Lower lobe of right lung (tissue), 2 donors: Measurements from ENCODE around the gene DOP1A. TPM values are rescaled to one million over a fixed set of nuclear protein-coding genes. Genes with fewer than 3 reads are reported as not detected.

Experiments used
- ATAC-seq, 2 donors: fragments of 200-7000 bp; cut with Tn5 transposase; one replicate each; pipeline ENCODE4 v1.9.1; 2020 to 2022; ENCODE audit warnings: mild to moderate bottlenecking in 2 of 2, moderate library complexity in 2 of 2
- DNase-seq: peaks from one replicate; pipeline ENCODE4 v3.0.0-alpha.2; 2020
- H3K27ac ChIP-seq: fragments of 200-600 bp; one replicate; pipeline ENCODE4 v1.8.0; 2022
- H3K27me3 ChIP-seq: fragments of 200-600 bp; one replicate; pipeline ENCODE4 v1.8.0; 2022; ENCODE audit warnings: low read depth
- H3K36me3 ChIP-seq: fragments of 200-600 bp; one replicate; pipeline ENCODE4 v1.8.0; 2022; ENCODE audit warnings: mild to moderate bottlenecking
- H3K4me1 ChIP-seq: fragments of 200-600 bp; one replicate; pipeline ENCODE4 v1.8.0; 2022
- H3K4me3 ChIP-seq: fragments of 200-600 bp; one replicate; pipeline ENCODE4 v1.8.0; 2022; ENCODE audit warnings: mild to moderate bottlenecking
- H3K9me3 ChIP-seq: fragments of 200-600 bp; one replicate; pipeline ENCODE4 v1.8.0; 2022
- intact Hi-C: fragments of 100-400 bp; cut with DNase I; formaldehyde crosslinking; loops from one replicate; pipeline ENCODE4 v1.11.0; 2022
- long read RNA-seq: library from polyadenylated mRNA; unstranded; transcript quantifications from one replicate; pipeline ENCODE4 v2.0.0, GENCODE V29; 2021
- total RNA-seq: library from RNA; stranded (reverse); fragmentation: NEBNext Ultra II Directional; extraction: Animal tissue kit (Norgen Biotek cat#: 25700); gene quantifications from one replicate; pipeline ENCODE4 v1.2.1, GENCODE V29; 2021
- TF ChIP-seq, protein P1 (sequence below): fragments of 200-600 bp; IDR thresholded peaks from one replicate; pipeline ENCODE4 v1.8.0; 2022; ENCODE audit warnings: antibody characterized with exemption, mild to moderate bottlenecking
- donor health status: DM: no; HTN: yes; CAD: no; lungs with severe emphysema.

DOP1A gene, protein sequence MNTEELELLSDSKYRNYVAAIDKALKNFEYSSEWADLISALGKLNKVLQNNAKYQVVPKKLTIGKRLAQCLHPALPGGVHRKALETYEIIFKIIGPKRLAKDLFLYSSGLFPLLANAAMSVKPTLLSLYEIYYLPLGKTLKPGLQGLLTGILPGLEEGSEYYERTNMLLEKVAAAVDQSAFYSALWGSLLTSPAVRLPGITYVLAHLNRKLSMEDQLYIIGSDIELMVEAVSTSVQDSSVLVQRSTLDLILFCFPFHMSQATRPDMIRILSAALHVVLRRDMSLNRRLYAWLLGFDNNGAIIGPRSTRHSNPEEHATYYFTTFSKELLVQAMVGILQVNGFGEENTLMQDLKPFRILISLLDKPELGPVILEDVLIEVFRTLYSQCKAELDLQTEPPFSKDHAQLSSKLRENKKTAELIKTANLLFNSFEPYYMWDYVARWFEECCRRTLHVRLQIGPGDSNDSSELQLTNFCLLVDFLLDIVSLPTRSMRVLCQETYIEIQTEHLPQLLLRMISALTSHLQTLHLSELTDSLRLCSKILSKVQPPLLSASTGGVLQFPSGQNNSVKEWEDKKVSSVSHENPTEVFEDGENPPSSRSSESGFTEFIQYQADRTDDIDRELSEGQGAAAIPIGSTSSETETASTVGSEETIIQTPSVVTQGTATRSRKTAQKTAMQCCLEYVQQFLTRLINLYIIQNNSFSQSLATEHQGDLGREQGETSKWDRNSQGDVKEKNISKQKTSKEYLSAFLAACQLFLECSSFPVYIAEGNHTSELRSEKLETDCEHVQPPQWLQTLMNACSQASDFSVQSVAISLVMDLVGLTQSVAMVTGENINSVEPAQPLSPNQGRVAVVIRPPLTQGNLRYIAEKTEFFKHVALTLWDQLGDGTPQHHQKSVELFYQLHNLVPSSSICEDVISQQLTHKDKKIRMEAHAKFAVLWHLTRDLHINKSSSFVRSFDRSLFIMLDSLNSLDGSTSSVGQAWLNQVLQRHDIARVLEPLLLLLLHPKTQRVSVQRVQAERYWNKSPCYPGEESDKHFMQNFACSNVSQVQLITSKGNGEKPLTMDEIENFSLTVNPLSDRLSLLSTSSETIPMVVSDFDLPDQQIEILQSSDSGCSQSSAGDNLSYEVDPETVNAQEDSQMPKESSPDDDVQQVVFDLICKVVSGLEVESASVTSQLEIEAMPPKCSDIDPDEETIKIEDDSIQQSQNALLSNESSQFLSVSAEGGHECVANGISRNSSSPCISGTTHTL (N-terminal part only)
- total RNA-seq: 26.3 TPM
- long read RNA-seq, partial matches to known transcripts: 1 of 7 reads
- long read RNA-seq, other reads (novel, unspliced or antisense): 6 of 7 reads

- Histone ChIP-seq H3K4me1 (peaks cover 48% of the 10 kb centered on the region), H3K4me3 (peak within 1 kb of the TSS; percentile 93), H3K27me3 (no peaks in the 10 kb centered on the region), H3K27ac (peak within 1 kb of the TSS; percentile 91), H3K36me3 (no peaks in the 10 kb centered on the region), H3K9me3 (no peaks in the 10 kb centered on the region)
- intact Hi-C loops: no loop called here
- TF ChIP-seq, protein P1, sequence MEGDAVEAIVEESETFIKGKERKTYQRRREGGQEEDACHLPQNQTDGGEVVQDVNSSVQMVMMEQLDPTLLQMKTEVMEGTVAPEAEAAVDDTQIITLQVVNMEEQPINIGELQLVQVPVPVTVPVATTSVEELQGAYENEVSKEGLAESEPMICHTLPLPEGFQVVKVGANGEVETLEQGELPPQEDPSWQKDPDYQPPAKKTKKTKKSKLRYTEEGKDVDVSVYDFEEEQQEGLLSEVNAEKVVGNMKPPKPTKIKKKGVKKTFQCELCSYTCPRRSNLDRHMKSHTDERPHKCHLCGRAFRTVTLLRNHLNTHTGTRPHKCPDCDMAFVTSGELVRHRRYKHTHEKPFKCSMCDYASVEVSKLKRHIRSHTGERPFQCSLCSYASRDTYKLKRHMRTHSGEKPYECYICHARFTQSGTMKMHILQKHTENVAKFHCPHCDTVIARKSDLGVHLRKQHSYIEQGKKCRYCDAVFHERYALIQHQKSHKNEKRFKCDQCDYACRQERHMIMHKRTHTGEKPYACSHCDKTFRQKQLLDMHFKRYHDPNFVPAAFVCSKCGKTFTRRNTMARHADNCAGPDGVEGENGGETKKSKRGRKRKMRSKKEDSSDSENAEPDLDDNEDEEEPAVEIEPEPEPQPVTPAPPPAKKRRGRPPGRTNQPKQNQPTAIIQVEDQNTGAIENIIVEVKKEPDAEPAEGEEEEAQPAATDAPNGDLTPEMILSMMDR: peak; percentile 97
- DNase-seq: peak; percentile 99
- peak; percentile 97 to 98 for ATAC-seq
These were observed at the start of gene DOP1A for GRCh38 chr6:83067448-83068439. Gene DOP1A (plus strand): TSS chr6:83067671. CDS start chr6:83096978, 29,307 bp downstream.

DNA sequence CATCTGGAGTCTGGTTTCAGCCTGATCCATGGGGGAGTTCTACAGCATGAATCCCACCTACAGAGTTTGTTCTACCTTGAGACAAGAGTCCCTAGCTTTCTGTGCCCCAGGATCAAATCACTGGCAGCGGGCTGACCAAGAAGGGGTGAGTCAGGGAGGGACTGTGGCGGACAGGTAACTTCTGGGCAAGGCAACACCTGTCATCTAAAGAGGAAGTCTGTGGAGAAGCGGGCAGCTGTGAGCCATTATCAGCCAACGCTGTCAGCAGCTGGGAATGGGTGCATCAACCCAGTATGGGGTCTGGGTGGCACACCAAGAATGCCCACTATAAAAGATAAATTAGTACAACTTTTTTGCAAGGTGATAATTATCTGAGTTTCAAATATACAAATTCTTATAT is 47.7 kb upstream of the DOP1A start:
- intact Hi-C loops: no loop called here
- Histone ChIP-seq H3K36me3 (peaks cover 28% of the 10 kb centered on the region), H3K27me3 (no peaks in the 10 kb centered on the region), H3K9me3 (peaks cover 6% of the 10 kb centered on the region), H3K27ac (no peak overlapping the region), H3K4me3 (no peak overlapping the region), H3K4me1 (no peaks in the 10 kb centered on the region)
- ATAC-seq (no peak), DNase-seq (no peak)
- TF ChIP-seq, protein P1: no peak

DNA sequence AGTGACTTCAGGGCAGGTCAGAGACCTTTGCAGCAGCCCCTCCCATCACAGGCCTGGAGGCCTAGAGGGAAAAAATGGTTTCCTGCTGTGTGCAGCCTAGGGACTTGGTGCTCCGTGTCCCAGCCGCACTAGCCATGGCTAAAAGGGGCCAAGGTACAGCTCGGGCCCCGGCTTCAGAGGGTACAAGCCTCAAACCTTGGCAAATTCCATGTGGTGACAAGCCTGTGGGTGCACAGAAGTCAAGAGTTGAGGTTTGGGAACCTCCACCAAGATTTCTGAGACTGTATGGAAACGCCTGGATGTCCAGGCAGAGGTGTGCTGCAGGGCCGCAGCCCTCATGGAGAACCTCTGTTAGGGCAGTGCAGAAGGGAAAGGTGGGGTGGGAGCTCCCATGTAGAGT is 35.8 kb upstream of the DOP1A start:
- TF ChIP-seq, protein P1: no peak
- Histone ChIP-seq H3K27ac (no peak overlapping the region), H3K4me1 (no peaks in the 10 kb centered on the region), H3K9me3 (no peaks in the 10 kb centered on the region), H3K36me3 (no peaks in the 10 kb centered on the region), H3K4me3 (no peak overlapping the region), H3K27me3 (no peaks in the 10 kb centered on the region)
- no peak for DNase-seq
- no peak for ATAC-seq
- intact Hi-C loops: no loop called here

DNA sequence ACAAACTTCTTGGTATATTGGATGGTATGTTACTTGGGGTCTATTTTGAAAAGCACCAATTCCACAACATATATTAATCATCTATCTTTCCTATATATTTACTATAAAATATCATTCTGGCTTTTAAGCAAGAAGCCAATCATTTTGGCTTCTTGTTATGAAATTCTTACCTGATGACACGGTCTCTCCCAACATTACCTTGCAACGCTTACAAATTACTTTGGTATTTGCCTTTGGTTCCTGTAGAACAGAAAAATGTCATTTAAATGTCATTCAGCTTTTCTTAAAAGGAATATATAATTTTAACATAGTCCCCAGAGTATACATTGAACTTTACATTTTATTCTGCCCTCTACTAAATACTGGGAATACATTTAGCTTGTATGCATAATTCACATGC is 29.2 kb upstream of the DOP1A start:
- Histone ChIP-seq H3K9me3 (no peaks in the 10 kb centered on the region), H3K36me3 (no peaks in the 10 kb centered on the region), H3K27me3 (no peaks in the 10 kb centered on the region), H3K4me3 (no peak overlapping the region), H3K27ac (no peak overlapping the region), H3K4me1 (no peaks in the 10 kb centered on the region)
- DNase-seq (no peak), ATAC-seq (no peak)
- TF ChIP-seq, protein P1: no peak
- intact Hi-C loops: no loop called here
